ENCODE results near the gene MYO6. TPM values are rescaled to one million over a fixed set of nuclear protein-coding genes. Genes with fewer than 3 reads are reported as not detected.

MYO6 gene
- total RNA-seq, 1 donor from 2014 or later: 66.2 TPM

GRCh38 chr6:75758061-75758460 lies 9.0 kb downstream of the MYO6 start:
- DNase-seq: no peak
- no peak for TF ChIP-seq CTCF (IDR thresholded peaks at IDR 0.05)
- intact Hi-C loops (cut with DNase I): no loop called here
- ATAC-seq: no peak
- Histone ChIP-seq H3K27me3 (no peaks in the 10 kb centered on the region), H3K9me3 (no peaks in the 10 kb centered on the region), H3K27ac (no peak overlapping the region), H3K4me3 (no peak overlapping the region), H3K4me1 (peaks cover 20% of the 10 kb centered on the region), H3K36me3 (no peaks in the 10 kb centered on the region)

- TF ChIP-seq CTCF (IDR thresholded peaks at IDR 0.05): no peak
- Histone ChIP-seq H3K27ac (no peak overlapping the region), H3K4me3 (no peak overlapping the region), H3K27me3 (no peaks in the 10 kb centered on the region), H3K36me3 (no peaks in the 10 kb centered on the region), H3K9me3 (no peaks in the 10 kb centered on the region), H3K4me1 (peaks cover 19% of the 10 kb centered on the region)
- DNase-seq (no peak), ATAC-seq (peak; percentile 45)
- intact Hi-C loops (cut with DNase I): no loop called here
Observed at GRCh38 chr6:75759207-75759606, 10.2 kb downstream of the MYO6 start.

DNA sequence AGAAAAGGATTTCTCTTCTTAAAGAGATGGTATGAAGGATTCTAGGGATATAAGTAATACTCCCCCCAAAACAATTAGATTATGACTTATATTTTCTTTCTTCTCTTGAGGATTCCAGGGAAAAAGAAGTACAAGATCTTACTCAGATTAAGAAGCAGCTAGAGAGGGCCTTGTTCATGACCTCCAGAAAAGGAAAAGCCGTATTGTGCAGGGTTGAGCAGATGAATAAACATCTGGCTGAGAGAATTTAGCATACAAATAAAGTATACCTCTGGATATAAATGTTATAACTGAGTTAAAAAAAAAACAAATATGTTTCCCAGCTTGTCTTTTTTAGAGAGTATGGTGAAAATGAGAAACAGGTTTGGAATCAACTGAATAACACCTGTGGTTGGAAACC lies 11.3 kb downstream of the MYO6 start:
- no peak for TF ChIP-seq CTCF (IDR thresholded peaks at IDR 0.05)
- no peak for DNase-seq
- no peak overlapping the region for H3K27ac ChIP-seq
- intact Hi-C loops (cut with DNase I): no loop called here
- H3K36me3 ChIP-seq: no peaks in the 10 kb centered on the region
- H3K4me1 ChIP-seq: peaks cover 19% of the 10 kb centered on the region
- no peaks in the 10 kb centered on the region for H3K27me3 ChIP-seq
- ATAC-seq: no peak
- H3K9me3 ChIP-seq: no peaks in the 10 kb centered on the region
- no peak overlapping the region for H3K4me3 ChIP-seq

DNA sequence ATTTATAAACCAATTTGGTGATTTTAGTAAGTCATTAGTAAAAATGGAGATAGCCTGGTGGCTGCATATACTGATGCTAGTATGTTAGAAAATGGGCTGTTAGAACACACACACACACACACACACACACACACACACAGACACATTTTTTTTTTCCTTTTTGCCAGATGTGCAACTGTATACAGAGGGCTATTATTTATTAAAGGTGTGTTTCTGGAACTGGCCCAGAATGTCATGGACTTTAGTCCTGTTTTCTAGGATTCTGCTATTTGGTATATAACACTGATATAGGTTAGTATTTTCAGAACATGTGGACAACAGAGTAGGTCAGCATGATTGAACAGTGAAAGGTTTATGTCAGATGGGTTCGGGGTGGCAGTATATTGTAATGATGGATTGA lies 12.4 kb downstream of the MYO6 start:
- ATAC-seq: no peak

DNA sequence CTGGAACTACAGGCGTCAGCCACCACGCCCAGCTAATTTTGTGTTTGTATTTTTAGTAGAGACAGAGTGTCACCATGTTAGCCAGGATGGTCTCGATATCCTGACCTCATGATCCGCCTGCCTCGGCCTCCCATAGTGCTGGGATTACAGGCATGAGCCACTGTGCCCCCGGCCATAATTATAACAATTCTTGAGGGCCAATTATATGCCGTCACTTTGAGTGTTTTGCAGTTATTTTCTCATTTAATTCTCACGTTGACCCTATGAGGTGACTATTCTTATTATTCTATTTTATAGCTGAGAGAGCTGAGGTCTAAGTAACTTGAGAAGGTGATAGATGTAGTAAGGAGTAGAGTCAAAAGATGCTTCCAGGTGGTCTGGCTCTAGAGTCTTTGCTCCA lies 13.0 kb downstream of the MYO6 start:
- Histone ChIP-seq H3K4me3 (no peak overlapping the region), H3K36me3 (no peaks in the 10 kb centered on the region), H3K27ac (no peak overlapping the region), H3K9me3 (no peaks in the 10 kb centered on the region), H3K4me1 (peaks cover 19% of the 10 kb centered on the region), H3K27me3 (no peaks in the 10 kb centered on the region)
- no peak for DNase-seq
- no peak for TF ChIP-seq CTCF (IDR thresholded peaks at IDR 0.05)
- ATAC-seq: no peak
- intact Hi-C loops (cut with DNase I): no loop called here

More for the DNA sequence above, 12.4 kb downstream of the MYO6 start:
- no peaks in the 10 kb centered on the region for H3K36me3 ChIP-seq
- no peak for TF ChIP-seq CTCF (IDR thresholded peaks at IDR 0.05)
- no peaks in the 10 kb centered on the region for H3K9me3 ChIP-seq
- H3K4me1 ChIP-seq: peaks cover 19% of the 10 kb centered on the region
- no peak overlapping the region for H3K4me3 ChIP-seq
- intact Hi-C loops (cut with DNase I): no loop called here
- no peaks in the 10 kb centered on the region for H3K27me3 ChIP-seq
- H3K27ac ChIP-seq: no peak overlapping the region
- no peak for DNase-seq

GRCh38 chr6:75766387-75766786 lies 17.3 kb downstream of the MYO6 start:
- ATAC-seq (no peak), DNase-seq (no peak)
- Histone ChIP-seq H3K4me3 (no peak overlapping the region), H3K27ac (no peak overlapping the region), H3K9me3 (no peaks in the 10 kb centered on the region), H3K36me3 (no peaks in the 10 kb centered on the region), H3K27me3 (no peaks in the 10 kb centered on the region), H3K4me1 (no peaks in the 10 kb centered on the region)
- intact Hi-C loops (cut with DNase I): no loop called here
- TF ChIP-seq CTCF (IDR thresholded peaks at IDR 0.05): no peak
